SK-N-SH (cell line): ENCODE measurements around the gene CX3CL1. TPM values are rescaled to one million over a fixed set of nuclear protein-coding genes. Genes with fewer than 3 reads are reported as not detected.

Source experiments
- CTCF ChIA-PET: fragments of 300-600, 350-600 bp; formaldehyde crosslinking; extraction: SDS; loops from one replicate; lab custom pipeline; 2021; lab: Yijun Ruan, JAX
- POLR2A ChIA-PET: fragments of 350-600 bp; sonication (Branson Sonifier 250); formaldehyde crosslinking; extraction: SDS; loops from one replicate; lab custom pipeline; 2020; ENCODE audit warnings: antibody characterized with exemption, inconsistent platforms; lab: Yijun Ruan, JAX
- DNase-seq: peaks from one replicate; pipeline ENCODE4 v3.0.0; 2012
- H2AFZ ChIP-seq: fragments of 200-600 bp; sonication (generic); 2 replicates; pipeline ENCODE4 v1.8.1; 2016; ENCODE audit warnings: antibody characterized with exemption, mild to moderate bottlenecking, low read depth
- H3F3A ChIP-seq: fragments of 200-600 bp; sonication (generic); replicated peaks from 2 replicates; pipeline ENCODE3; 2016; ENCODE audit warnings: antibody characterized with exemption, mild to moderate bottlenecking; ENCODE audit not compliant: insufficient read depth
- H3K27ac ChIP-seq, 2 experiments: fragments of 200-500 bp in 1 of 2; fragments of 200-600 bp in 1 of 2; sonication (Bioruptor generic) in 1 of 2; sonication (generic), shearing (Covaris generic) in 1 of 2; 2 replicates each; pipeline versions ENCODE4 v1.5.1 to v1.6.1; 2014 to 2016; ENCODE audit warnings: low read depth in 2 of 2, inconsistent platforms in 1 of 2, low read length in 1 of 2, mild to moderate bottlenecking in 1 of 2, mixed read lengths in 1 of 2
- H3K27me3 ChIP-seq: fragments of 200-600 bp; sonication (generic), shearing (Covaris generic); 2 replicates; pipeline ENCODE4 v1.6.1; 2016; ENCODE audit warnings: mixed run types; ENCODE audit not compliant: insufficient read depth
- H3K36me3 ChIP-seq, 2 experiments: fragments of 200-500 bp in 1 of 2; fragments of 200-600 bp in 1 of 2; sonication (Bioruptor generic) in 1 of 2; sonication (generic) in 1 of 2; replicated peaks in 1 of 2; 2 replicates each; pipeline versions ENCODE3 to v1.5.1; 2014 to 2016; ENCODE audit warnings: low read length in 1 of 2, mild to moderate bottlenecking in 1 of 2; ENCODE audit not compliant: insufficient read depth in 2 of 2, control insufficient read depth in 1 of 2
- H3K4me1 ChIP-seq, 2 experiments: fragments of 200-500 bp in 1 of 2; fragments of 200-600 bp in 1 of 2; sonication (Bioruptor generic) in 1 of 2; sonication (generic), shearing (Covaris generic) in 1 of 2; 2 replicates each; pipeline versions ENCODE4 v1.5.1 to v1.6.1; 2014 to 2016; ENCODE audit warnings: low read depth in 1 of 2, low read length in 1 of 2, mixed run types in 1 of 2; ENCODE audit not compliant: insufficient read depth in 2 of 2, control insufficient read depth in 1 of 2
- H3K4me2 ChIP-seq: fragments of 200-600 bp; sonication (generic), shearing (Covaris generic); 2 replicates; pipeline ENCODE4 v1.6.1; 2017; ENCODE audit warnings: mixed run types
- H3K4me3 ChIP-seq, 2 experiments: fragments of 200-500 bp in 1 of 2; fragments of 200-600 bp in 1 of 2; sonication (Bioruptor generic) in 1 of 2; sonication (generic), shearing (Covaris generic) in 1 of 2; 2 replicates each; pipeline versions ENCODE4 v1.5.1 to v1.8.1; 2014 to 2016; ENCODE audit warnings: low read depth in 2 of 2, inconsistent platforms in 1 of 2, low read length in 1 of 2, mild to moderate bottlenecking in 1 of 2, mixed read lengths in 1 of 2, moderate library complexity in 1 of 2
- H3K79me2 ChIP-seq: fragments of 200-600 bp; sonication (generic); 2 replicates; pipeline ENCODE4 v1.8.1; 2017; ENCODE audit warnings: mild to moderate bottlenecking; ENCODE audit not compliant: insufficient read depth
- H3K9ac ChIP-seq: fragments of 200-600 bp; sonication (generic); 2 replicates; pipeline ENCODE4 v1.6.1; 2017; ENCODE audit warnings: mixed run types
- H3K9me2 ChIP-seq: fragments of 200-600 bp; sonication (generic); 2 replicates; pipeline ENCODE4 v1.6.1; 2017; ENCODE audit warnings: mixed run types
- H3K9me3 ChIP-seq: fragments of 200-600 bp; sonication (generic); 2 replicates; pipeline ENCODE4 v1.6.1; 2017; ENCODE audit warnings: mixed run types, mild to moderate bottlenecking, moderate library complexity
- H4K20me1 ChIP-seq: fragments of 200-600 bp; sonication (generic); 2 replicates; pipeline ENCODE4 v1.6.1; 2017; ENCODE audit warnings: mild to moderate bottlenecking, mixed run types; ENCODE audit not compliant: insufficient read depth
- ELF1 ChIP-seq: IDR thresholded peaks from 2 replicates; pipeline ENCODE4 v1.4.0; 2012
- EP300 ChIP-seq, 2 experiments: IDR thresholded peaks; 2 replicates each; pipeline versions ENCODE4 v1.4.0 to v1.6.1; 2012; ENCODE audit warnings: borderline replicate concordance in 1 of 2, low read depth in 1 of 2, low read length in 1 of 2
- EZH2phosphoT487 ChIP-seq: fragments of 200-600 bp; sonication (generic); IDR thresholded peaks from 2 replicates; pipeline ENCODE4 v1.6.1; 2017; ENCODE audit warnings: low read depth, mixed run types, mild to moderate bottlenecking, antibody characterized with exemption, moderate library complexity, borderline replicate concordance
- FOSL2 ChIP-seq: IDR thresholded peaks from 2 replicates; pipeline ENCODE4 v1.4.0; 2012; ENCODE audit warnings: low read depth, mild to moderate bottlenecking, moderate library complexity, borderline replicate concordance
- FOXJ3 ChIP-seq: sonication (generic); formaldehyde crosslinking; IDR thresholded peaks from 2 replicates; pipeline ENCODE4 v1.5.1; 2020; ENCODE audit warnings: mild to moderate bottlenecking, missing genetic modification reagents
- GABPA ChIP-seq: IDR thresholded peaks from 2 replicates; pipeline ENCODE4 v1.4.0; 2012; ENCODE audit warnings: low read depth, mild to moderate bottlenecking
- GATA2 ChIP-seq: sonication (generic); formaldehyde crosslinking; IDR thresholded peaks from 2 replicates; pipeline ENCODE4 v1.5.0; 2020; ENCODE audit warnings: mild to moderate bottlenecking, missing genetic modification reagents
- JUND ChIP-seq: IDR thresholded peaks from 2 replicates; pipeline ENCODE4 v1.4.0; 2012
- MEF2A ChIP-seq: IDR thresholded peaks from 2 replicates; pipeline ENCODE4 v1.4.0; 2012; ENCODE audit warnings: low read depth, borderline replicate concordance
- MXI1 ChIP-seq: IDR thresholded peaks from 2 replicates; pipeline ENCODE4 v1.6.1; 2012; ENCODE audit warnings: mild to moderate bottlenecking, low read depth, low read length, improper control_type of control experiment
- NFIC ChIP-seq: IDR thresholded peaks from 2 replicates; pipeline ENCODE4 v1.4.0; 2012; ENCODE audit warnings: borderline replicate concordance
- NRF1 ChIP-seq: IDR thresholded peaks from 2 replicates; pipeline ENCODE4 v1.6.1; 2012; ENCODE audit warnings: low read depth, mild to moderate bottlenecking, low read length
- POLR2AphosphoS5 ChIP-seq: IDR thresholded peaks from 2 replicates; pipeline ENCODE4 v1.6.1; 2012; ENCODE audit warnings: low read depth, low read length
- RXRA ChIP-seq: IDR thresholded peaks from 2 replicates; pipeline ENCODE4 v1.4.0; 2012; ENCODE audit warnings: low read depth, mild to moderate bottlenecking, borderline replicate concordance
- SIN3A ChIP-seq: IDR thresholded peaks from 2 replicates; pipeline ENCODE4 v1.6.1; 2012; ENCODE audit warnings: low read depth, mild to moderate bottlenecking, low read length, moderate library complexity, borderline replicate concordance
- TAF1 ChIP-seq: IDR thresholded peaks from 2 replicates; pipeline ENCODE4 v1.6.1; 2012; ENCODE audit warnings: low read depth, mild to moderate bottlenecking, low read length, moderate library complexity, borderline replicate concordance
- TCF12 ChIP-seq: IDR thresholded peaks from 2 replicates; pipeline ENCODE4 v1.4.0; 2012
- YY1 ChIP-seq: IDR thresholded peaks from 2 replicates; pipeline ENCODE4 v1.4.0; 2012; ENCODE audit warnings: low read depth, mild to moderate bottlenecking
- WGBS: methylation state at CpG from one replicate; pipeline ENCODE4 v1.1.6; 2017; ENCODE audit warnings: low lambda C conversion rate; 5-methylcytosine and 5-hydroxymethylcytosine counted together
- polyA plus RNA-seq, 3 experiments: library from polyadenylated mRNA; depleted of rRNA; stranded (reverse); fragments of >200 nt; gene quantifications; 2 replicates each; pipeline ENCODE4 v1.2.3, GENCODE V29; 2012
- TF ChIP-seq, protein P1 (sequence below): IDR thresholded peaks from 2 replicates; pipeline ENCODE4; 2012
- TF ChIP-seq, protein P2 (sequence below): fragments of 150-350 bp; IDR thresholded peaks from 2 replicates; pipeline ENCODE4 v1.6.1; 2017; ENCODE audit warnings: antibody characterized with exemption, low read length, low read depth, borderline replicate concordance
- TF ChIP-seq, protein P3 (sequence below): fragments of 200-600 bp; sonication (generic); IDR thresholded peaks from 2 replicates; pipeline ENCODE4 v1.6.1; 2017; ENCODE audit warnings: antibody characterized with exemption, mild to moderate bottlenecking, moderate library complexity
- TF ChIP-seq, protein P4 (sequence below): IDR thresholded peaks from 2 replicates; pipeline ENCODE4 v1.4.0; 2012; ENCODE audit warnings: low read depth, borderline replicate concordance
- TF ChIP-seq, protein P5 (sequence below): IDR thresholded peaks from 2 replicates; pipeline ENCODE4 v1.4.0; 2012; ENCODE audit warnings: low read depth, borderline replicate concordance
- TF ChIP-seq, protein P6 (sequence below): IDR thresholded peaks from 2 replicates; pipeline ENCODE4 v1.4.0; 2012; ENCODE audit warnings: low read depth

CX3CL1 gene
- polyA plus RNA-seq, 1 of the 3 experiments (the other 2 are of a cell fraction), result 6.8 TPM

DNA sequence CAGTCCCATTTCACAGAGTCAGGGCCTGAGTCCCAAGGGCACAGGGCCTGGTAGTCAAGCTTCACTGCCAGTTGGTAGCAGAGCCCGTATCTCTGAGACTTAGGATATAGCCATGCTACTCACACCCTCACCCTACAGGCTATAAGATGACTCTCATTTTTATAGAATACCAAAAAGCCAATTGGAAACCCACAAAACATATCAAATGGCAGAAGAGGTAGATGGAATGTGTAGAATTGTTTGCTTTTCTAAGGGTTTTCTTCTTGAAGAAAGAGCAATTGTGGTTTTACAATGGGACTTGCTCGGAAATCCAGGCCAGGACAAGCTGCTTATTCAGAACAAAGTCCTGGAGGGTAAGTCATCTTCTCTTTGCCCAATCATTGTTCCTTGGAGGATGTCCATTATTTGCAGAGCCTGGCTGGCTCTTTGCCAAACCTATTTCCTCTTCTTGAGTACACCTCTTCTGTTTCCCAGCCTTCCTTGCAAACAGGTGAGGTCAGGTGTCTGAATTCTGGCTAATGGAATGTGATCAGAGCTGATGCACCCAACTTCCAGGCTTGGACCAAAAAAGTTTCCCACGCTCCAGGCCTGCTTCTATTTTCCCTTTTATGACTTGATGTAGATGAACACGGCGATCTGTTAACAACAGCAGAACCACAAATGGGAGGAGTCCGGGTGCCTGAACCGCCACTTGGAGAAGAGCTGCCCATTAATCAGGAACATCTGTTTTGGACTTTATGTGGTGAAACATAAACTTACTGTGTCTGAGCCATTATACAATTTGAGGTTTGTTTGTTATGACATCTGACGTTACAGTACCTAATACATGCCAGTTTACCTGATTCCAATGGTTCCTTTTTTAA is 30.6 kb upstream of the CX3CL1 start:
- Histone ChIP-seq H3K36me3 (no peaks in the 10 kb centered on the region), H3K27ac (peak overlapping the region in 1 of 2 experiments; percentile 78; a peak in 2 of 4 replicates), H3K4me3 (no peak overlapping the region), H3K9ac (no peak overlapping the region), H4K20me1 (no peaks in the 10 kb centered on the region), H2AFZ (no peak overlapping the region), H3K4me1 (peaks cover 0 to 6% of the 10 kb centered on the region in 2 experiments; a peak in 1 of 4 replicates), H3K27me3 (no peaks in the 10 kb centered on the region), H3K9me2 (no peaks in the 10 kb centered on the region), H3K4me2 (peak overlapping the region; percentile 53), H3F3A (peaks cover 15% of the 10 kb centered on the region), H3K9me3 (0 out of 2 replicates have a peak, but pooled peaks cover 6% of the 10 kb centered on the region), H3K79me2 (no peaks in the 10 kb centered on the region)
- ChIA-PET CTCF (no interaction called here), POLR2A (no interaction called here)
- DNase-seq, result peak; percentile 57
- TF ChIP-seq POLR2AphosphoS5 (peak; percentile 48; the same call in 1 of the 2 replicates), YY1 (no peak), MXI1 (no peak), SIN3A (peak; percentile 40; the same call in 1 of the 2 replicates), JUND (no peak), GATA2 (CRISPR knock-in tag) (no peak), NFIC (peak; percentile 80), MEF2A (no peak), EP300 (IDR thresholded peaks at IDR 0.05; ENCODE audit: borderline replicate concordance in 1 of 2, low read depth in 1 of 2, low read length in 1 of 2) (peak in 1 of 2 experiments; percentile 29; a peak in 1 of 4 replicates), NRF1 (no peak), ELF1 (no peak), GABPA (no peak), EZH2phosphoT487 (no peak), TCF12 (peak; percentile 90), TAF1 (no peak), FOSL2 (peak; percentile 43; the same call in 1 of the 2 replicates), FOXJ3 (CRISPR knock-in tag) (no peak), RXRA (no peak)
- TF ChIP-seq, protein P1, sequence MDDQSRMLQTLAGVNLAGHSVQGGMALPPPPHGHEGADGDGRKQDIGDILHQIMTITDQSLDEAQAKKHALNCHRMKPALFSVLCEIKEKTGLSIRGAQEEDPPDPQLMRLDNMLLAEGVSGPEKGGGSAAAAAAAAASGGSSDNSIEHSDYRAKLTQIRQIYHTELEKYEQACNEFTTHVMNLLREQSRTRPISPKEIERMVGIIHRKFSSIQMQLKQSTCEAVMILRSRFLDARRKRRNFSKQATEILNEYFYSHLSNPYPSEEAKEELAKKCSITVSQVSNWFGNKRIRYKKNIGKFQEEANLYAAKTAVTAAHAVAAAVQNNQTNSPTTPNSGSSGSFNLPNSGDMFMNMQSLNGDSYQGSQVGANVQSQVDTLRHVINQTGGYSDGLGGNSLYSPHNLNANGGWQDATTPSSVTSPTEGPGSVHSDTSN, result peak; percentile 88
- TF ChIP-seq, protein P2, sequence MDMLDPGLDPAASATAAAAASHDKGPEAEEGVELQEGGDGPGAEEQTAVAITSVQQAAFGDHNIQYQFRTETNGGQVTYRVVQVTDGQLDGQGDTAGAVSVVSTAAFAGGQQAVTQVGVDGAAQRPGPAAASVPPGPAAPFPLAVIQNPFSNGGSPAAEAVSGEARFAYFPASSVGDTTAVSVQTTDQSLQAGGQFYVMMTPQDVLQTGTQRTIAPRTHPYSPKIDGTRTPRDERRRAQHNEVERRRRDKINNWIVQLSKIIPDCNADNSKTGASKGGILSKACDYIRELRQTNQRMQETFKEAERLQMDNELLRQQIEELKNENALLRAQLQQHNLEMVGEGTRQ, result no peak
- TF ChIP-seq, protein P3, sequence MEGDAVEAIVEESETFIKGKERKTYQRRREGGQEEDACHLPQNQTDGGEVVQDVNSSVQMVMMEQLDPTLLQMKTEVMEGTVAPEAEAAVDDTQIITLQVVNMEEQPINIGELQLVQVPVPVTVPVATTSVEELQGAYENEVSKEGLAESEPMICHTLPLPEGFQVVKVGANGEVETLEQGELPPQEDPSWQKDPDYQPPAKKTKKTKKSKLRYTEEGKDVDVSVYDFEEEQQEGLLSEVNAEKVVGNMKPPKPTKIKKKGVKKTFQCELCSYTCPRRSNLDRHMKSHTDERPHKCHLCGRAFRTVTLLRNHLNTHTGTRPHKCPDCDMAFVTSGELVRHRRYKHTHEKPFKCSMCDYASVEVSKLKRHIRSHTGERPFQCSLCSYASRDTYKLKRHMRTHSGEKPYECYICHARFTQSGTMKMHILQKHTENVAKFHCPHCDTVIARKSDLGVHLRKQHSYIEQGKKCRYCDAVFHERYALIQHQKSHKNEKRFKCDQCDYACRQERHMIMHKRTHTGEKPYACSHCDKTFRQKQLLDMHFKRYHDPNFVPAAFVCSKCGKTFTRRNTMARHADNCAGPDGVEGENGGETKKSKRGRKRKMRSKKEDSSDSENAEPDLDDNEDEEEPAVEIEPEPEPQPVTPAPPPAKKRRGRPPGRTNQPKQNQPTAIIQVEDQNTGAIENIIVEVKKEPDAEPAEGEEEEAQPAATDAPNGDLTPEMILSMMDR, result no peak
- TF ChIP-seq, protein P4, sequence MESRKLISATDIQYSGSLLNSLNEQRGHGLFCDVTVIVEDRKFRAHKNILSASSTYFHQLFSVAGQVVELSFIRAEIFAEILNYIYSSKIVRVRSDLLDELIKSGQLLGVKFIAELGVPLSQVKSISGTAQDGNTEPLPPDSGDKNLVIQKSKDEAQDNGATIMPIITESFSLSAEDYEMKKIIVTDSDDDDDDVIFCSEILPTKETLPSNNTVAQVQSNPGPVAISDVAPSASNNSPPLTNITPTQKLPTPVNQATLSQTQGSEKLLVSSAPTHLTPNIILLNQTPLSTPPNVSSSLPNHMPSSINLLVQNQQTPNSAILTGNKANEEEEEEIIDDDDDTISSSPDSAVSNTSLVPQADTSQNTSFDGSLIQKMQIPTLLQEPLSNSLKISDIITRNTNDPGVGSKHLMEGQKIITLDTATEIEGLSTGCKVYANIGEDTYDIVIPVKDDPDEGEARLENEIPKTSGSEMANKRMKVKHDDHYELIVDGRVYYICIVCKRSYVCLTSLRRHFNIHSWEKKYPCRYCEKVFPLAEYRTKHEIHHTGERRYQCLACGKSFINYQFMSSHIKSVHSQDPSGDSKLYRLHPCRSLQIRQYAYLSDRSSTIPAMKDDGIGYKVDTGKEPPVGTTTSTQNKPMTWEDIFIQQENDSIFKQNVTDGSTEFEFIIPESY, result no peak
- TF ChIP-seq, protein P5, sequence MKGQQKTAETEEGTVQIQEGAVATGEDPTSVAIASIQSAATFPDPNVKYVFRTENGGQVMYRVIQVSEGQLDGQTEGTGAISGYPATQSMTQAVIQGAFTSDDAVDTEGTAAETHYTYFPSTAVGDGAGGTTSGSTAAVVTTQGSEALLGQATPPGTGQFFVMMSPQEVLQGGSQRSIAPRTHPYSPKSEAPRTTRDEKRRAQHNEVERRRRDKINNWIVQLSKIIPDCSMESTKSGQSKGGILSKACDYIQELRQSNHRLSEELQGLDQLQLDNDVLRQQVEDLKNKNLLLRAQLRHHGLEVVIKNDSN, result no peak
- TF ChIP-seq, protein P6, sequence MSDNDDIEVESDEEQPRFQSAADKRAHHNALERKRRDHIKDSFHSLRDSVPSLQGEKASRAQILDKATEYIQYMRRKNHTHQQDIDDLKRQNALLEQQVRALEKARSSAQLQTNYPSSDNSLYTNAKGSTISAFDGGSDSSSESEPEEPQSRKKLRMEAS, result no peak
- 23% methylated on average over 8 of the region's 8 CpGs for WGBS
